Fibroblast of lung (primary cell): Measurements from ENCODE around the gene CNTFR.

Source experiments
- EZH2 ChIP-seq: IDR thresholded peaks from 2 replicates; pipeline ENCODE4 v1.5.1; 2012; ENCODE audit warnings: low read length, control low read depth, mild to moderate bottlenecking; ENCODE audit errors: missing control alignments
- TF ChIP-seq, protein P1 (sequence below), 2 donors: IDR thresholded peaks in 1 of 2; conservative IDR thresholded peaks in 1 of 2; 1 replicate in 1 of 2; 2 replicates in 1 of 2; pipeline ENCODE4 v1.5.1; 2011 to 2012; ENCODE audit warnings: low read length in 2 of 2, control low read depth in 1 of 2, inconsistent platforms in 1 of 2, low read depth in 1 of 2, mild to moderate bottlenecking in 1 of 2

DNA sequence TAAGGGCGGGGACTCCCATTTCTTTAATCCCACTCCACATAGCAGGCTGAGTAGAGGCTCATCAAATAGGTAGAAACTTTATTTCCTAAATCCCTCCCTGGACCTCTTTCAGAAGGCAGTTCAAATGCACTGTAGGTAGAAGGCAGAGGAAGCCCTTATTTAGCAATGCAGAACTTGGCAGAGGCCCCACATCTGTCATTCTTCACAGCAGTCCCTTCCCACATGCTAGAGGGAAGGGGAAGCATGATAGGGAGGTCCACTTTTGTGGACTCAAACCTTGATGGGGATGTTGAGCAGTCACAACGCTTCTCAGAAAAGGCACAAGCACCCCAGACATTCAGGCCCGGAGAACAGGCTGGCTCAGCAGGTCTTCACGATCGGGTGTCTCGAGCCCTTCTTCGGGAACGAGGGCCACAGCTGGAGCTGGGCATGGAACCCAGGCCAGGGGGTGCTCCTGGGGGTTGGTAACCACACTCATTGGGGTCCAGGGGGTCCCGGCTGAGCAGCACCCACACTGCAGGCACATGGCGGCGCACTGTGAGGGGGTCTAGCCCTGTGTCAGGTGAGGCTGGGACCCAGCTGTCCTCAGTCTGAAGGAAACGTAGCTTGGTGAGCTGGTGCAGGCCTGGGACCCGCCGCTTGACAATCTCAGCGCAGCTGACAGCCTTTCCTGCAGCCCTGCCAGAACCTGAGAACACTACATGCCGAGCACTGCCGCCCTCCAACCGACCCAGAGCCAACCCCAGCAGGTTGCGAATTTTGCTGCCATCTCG, 21.1 kb upstream of the CNTFR start:
- TF ChIP-seq, protein P1, sequence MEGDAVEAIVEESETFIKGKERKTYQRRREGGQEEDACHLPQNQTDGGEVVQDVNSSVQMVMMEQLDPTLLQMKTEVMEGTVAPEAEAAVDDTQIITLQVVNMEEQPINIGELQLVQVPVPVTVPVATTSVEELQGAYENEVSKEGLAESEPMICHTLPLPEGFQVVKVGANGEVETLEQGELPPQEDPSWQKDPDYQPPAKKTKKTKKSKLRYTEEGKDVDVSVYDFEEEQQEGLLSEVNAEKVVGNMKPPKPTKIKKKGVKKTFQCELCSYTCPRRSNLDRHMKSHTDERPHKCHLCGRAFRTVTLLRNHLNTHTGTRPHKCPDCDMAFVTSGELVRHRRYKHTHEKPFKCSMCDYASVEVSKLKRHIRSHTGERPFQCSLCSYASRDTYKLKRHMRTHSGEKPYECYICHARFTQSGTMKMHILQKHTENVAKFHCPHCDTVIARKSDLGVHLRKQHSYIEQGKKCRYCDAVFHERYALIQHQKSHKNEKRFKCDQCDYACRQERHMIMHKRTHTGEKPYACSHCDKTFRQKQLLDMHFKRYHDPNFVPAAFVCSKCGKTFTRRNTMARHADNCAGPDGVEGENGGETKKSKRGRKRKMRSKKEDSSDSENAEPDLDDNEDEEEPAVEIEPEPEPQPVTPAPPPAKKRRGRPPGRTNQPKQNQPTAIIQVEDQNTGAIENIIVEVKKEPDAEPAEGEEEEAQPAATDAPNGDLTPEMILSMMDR (conservative IDR thresholded peaks at IDR 0.05 in 1 of 2, IDR thresholded peaks at IDR 0.05 in 1 of 2; ENCODE audit: low read depth in 1 of 2, low read length in 2 of 2): no peak
- no peak for TF ChIP-seq EZH2
